IMR-90 (cell line): ENCODE results near the gene CPNE1. TPM values are rescaled to one million over a fixed set of nuclear protein-coding genes. Genes with fewer than 3 reads are reported as not detected.
A peak's percentile ranks its signal among the peaks of the same experiment; 100 is the strongest.

ENCODE experiments used
- ATAC-seq: fragments of 200-7000 bp; cut with Tn5 transposase; 2 replicates; pipeline ENCODE4 v1.9.1; 2020; ENCODE audit warnings: low read depth, mild to moderate bottlenecking, moderate library complexity
- BruUV-seq: library from RNA; stranded (reverse); fragments of 400-500 nt; replicated peaks from 2 replicates; lab custom pipeline; 2021; lab: Mats Ljungman, UMichigan
- CTCF ChIA-PET: fragments of 300-600 bp; formaldehyde crosslinking; extraction: SDS; loops from one replicate; lab custom pipeline; 2021; ENCODE audit warnings: antibody characterized with exemption; lab: Yijun Ruan, JAX
- POLR2A ChIA-PET: fragments of 300-600 bp; sonication (Branson Sonifier 250); formaldehyde crosslinking; loops from one replicate; lab custom pipeline; 2022; ENCODE audit warnings: antibody characterized with exemption; ENCODE audit not compliant: unreplicated experiment; lab: Charles Lee
- DNase-seq: peaks from one replicate; pipeline ENCODE4 v3.0.0; 2013
- H2AFZ ChIP-seq: replicated peaks from 2 replicates; pipeline ENCODE3; 2013; ENCODE audit warnings: low read length, mild to moderate bottlenecking; ENCODE audit not compliant: poor library complexity
- H2AK5ac ChIP-seq: 2 replicates; pipeline ENCODE4 v1.6.1; 2013; ENCODE audit warnings: low read depth, low read length, inconsistent platforms
- H2AK9ac ChIP-seq: replicated peaks from 2 replicates; pipeline ENCODE3; 2013; ENCODE audit warnings: mild to moderate bottlenecking, low read depth, low read length, moderate library complexity; ENCODE audit not compliant: poor library complexity
- H2BK120ac ChIP-seq: 2 replicates; pipeline ENCODE4 v1.6.1; 2013; ENCODE audit warnings: low read depth, low read length, inconsistent platforms
- H2BK15ac ChIP-seq: 3 replicates; pipeline ENCODE4 v1.6.1; 2013; ENCODE audit warnings: low read depth, low read length, inconsistent platforms
- H2BK20ac ChIP-seq: 2 replicates; pipeline ENCODE4 v1.6.1; 2013; ENCODE audit warnings: low read depth, mild to moderate bottlenecking, inconsistent platforms, low read length, moderate library complexity
- H2BK5ac ChIP-seq: 2 replicates; pipeline ENCODE4 v1.6.1; 2013; ENCODE audit warnings: mild to moderate bottlenecking, low read depth, low read length, inconsistent platforms; ENCODE audit not compliant: poor library complexity, severe bottlenecking
- H3K14ac ChIP-seq: replicated peaks from 2 replicates; pipeline ENCODE4 v1.6.1; 2013; ENCODE audit warnings: low read depth, low read length, inconsistent platforms
- H3K18ac ChIP-seq: 2 replicates; pipeline ENCODE4 v1.6.1; 2013; ENCODE audit warnings: low read depth, low read length, control low read depth
- H3K23ac ChIP-seq: 2 replicates; pipeline ENCODE4 v1.6.1; 2013; ENCODE audit warnings: low read depth, low read length, inconsistent platforms
- H3K27ac ChIP-seq: 2 replicates; pipeline ENCODE4 v1.5.1; 2013; ENCODE audit warnings: mild to moderate bottlenecking, control low read depth, low read length; ENCODE audit not compliant: insufficient read depth
- H3K27me3 ChIP-seq: 2 replicates; pipeline ENCODE4 v1.6.1; 2013; ENCODE audit warnings: low read length; ENCODE audit not compliant: control insufficient read depth, insufficient read depth
- H3K36me3 ChIP-seq: 2 replicates; pipeline ENCODE4 v1.6.1; 2013; ENCODE audit warnings: low read length, mixed read lengths; ENCODE audit not compliant: control insufficient read depth, insufficient read depth
- H3K4ac ChIP-seq: 2 replicates; pipeline ENCODE4 v1.6.1; 2013; ENCODE audit warnings: low read depth, low read length, inconsistent platforms
- H3K4me1 ChIP-seq: 2 replicates; pipeline ENCODE4 v1.6.1; 2013; ENCODE audit warnings: low read length, mixed read lengths; ENCODE audit not compliant: control insufficient read depth, insufficient read depth
- H3K4me2 ChIP-seq: 2 replicates; pipeline ENCODE4 v1.6.1; 2013; ENCODE audit warnings: low read depth, mild to moderate bottlenecking, control low read depth, low read length, moderate library complexity
- H3K4me3 ChIP-seq: 2 replicates; pipeline ENCODE4 v1.5.1; 2013; ENCODE audit warnings: low read depth, mild to moderate bottlenecking, control low read depth, low read length, moderate library complexity; ENCODE audit not compliant: insufficient read depth
- H3K56ac ChIP-seq: 2 replicates; pipeline ENCODE4 v1.6.1; 2013; ENCODE audit warnings: low read length, inconsistent platforms; ENCODE audit not compliant: insufficient read depth; ENCODE audit errors: extremely low read depth
- H3K79me1 ChIP-seq, 2 experiments: 2 replicates each; pipeline ENCODE4 v1.6.1; 2013; ENCODE audit warnings: low read length in 2 of 2, inconsistent platforms in 1 of 2, low read depth in 1 of 2
- H3K9ac ChIP-seq: 2 replicates; pipeline ENCODE4 v1.6.1; 2013; ENCODE audit warnings: low read depth, low read length, control low read depth
- H3K9me1 ChIP-seq: 2 replicates; pipeline ENCODE4 v1.6.1; 2013; ENCODE audit warnings: low read length, inconsistent platforms; ENCODE audit not compliant: insufficient read depth
- H3K9me3 ChIP-seq: 2 replicates; pipeline ENCODE4 v1.6.1; 2013; ENCODE audit warnings: low read length; ENCODE audit not compliant: control insufficient read depth, insufficient read depth
- H4K20me1 ChIP-seq: 2 replicates; pipeline ENCODE4 v1.6.1; 2013; ENCODE audit warnings: low read length, inconsistent platforms; ENCODE audit not compliant: insufficient read depth
- H4K5ac ChIP-seq: 2 replicates; pipeline ENCODE4 v1.6.1; 2013; ENCODE audit warnings: mild to moderate bottlenecking, low read depth, low read length, control low read depth
- H4K8ac ChIP-seq, 2 experiments: 2 replicates each; pipeline ENCODE4 v1.6.1; 2013; ENCODE audit warnings: low read depth in 2 of 2, low read length in 2 of 2, control low read depth in 1 of 2, inconsistent platforms in 1 of 2
- H4K91ac ChIP-seq: 2 replicates; pipeline ENCODE4 v1.6.1; 2013; ENCODE audit warnings: low read depth, low read length, inconsistent platforms; ENCODE audit not compliant: insufficient read depth
- BHLHE40 ChIP-seq: fragments of 150-350 bp; IDR thresholded peaks from 2 replicates; pipeline ENCODE4 v1.6.1; 2016; ENCODE audit warnings: mild to moderate bottlenecking, low read depth, low read length
- CEBPB ChIP-seq: IDR thresholded peaks from 2 replicates; pipeline ENCODE4 v1.6.1; 2012; ENCODE audit warnings: low read depth, low read length, improper control_type of control experiment
- CHD1 ChIP-seq: IDR thresholded peaks from 2 replicates; pipeline ENCODE4 v1.6.1; 2012; ENCODE audit warnings: low read depth, low read length, improper control_type of control experiment
- FOS ChIP-seq: fragments of 150-350 bp; IDR thresholded peaks from 2 replicates; pipeline ENCODE4 v1.6.1; 2016; ENCODE audit warnings: low read depth, low read length
- MAFK ChIP-seq: IDR thresholded peaks from 2 replicates; pipeline ENCODE4 v1.6.1; 2012; ENCODE audit warnings: low read depth, low read length, improper control_type of control experiment
- MAZ ChIP-seq: IDR thresholded peaks from 2 replicates; pipeline ENCODE4 v1.6.1; 2012; ENCODE audit warnings: low read depth, mild to moderate bottlenecking, low read length, improper control_type of control experiment, moderate library complexity, borderline replicate concordance
- MXI1 ChIP-seq: IDR thresholded peaks from 2 replicates; pipeline ENCODE4 v1.6.1; 2012; ENCODE audit warnings: low read depth, mild to moderate bottlenecking, low read length, moderate library complexity, borderline replicate concordance
- NFE2L2 ChIP-seq: fragments of 150-350 bp; IDR thresholded peaks from 2 replicates; pipeline ENCODE4 v1.6.1; 2016; ENCODE audit warnings: low read depth, mild to moderate bottlenecking, low read length
- POLR2A ChIP-seq: IDR thresholded peaks from 2 replicates; pipeline ENCODE4 v1.6.1; 2012; ENCODE audit warnings: mild to moderate bottlenecking, low read depth, low read length
- RAD21 ChIP-seq: IDR thresholded peaks from 2 replicates; pipeline ENCODE4 v1.6.1; 2012; ENCODE audit warnings: low read length, improper control_type of control experiment
- RCOR1 ChIP-seq: IDR thresholded peaks from 2 replicates; pipeline ENCODE4 v1.6.1; 2012; ENCODE audit warnings: mild to moderate bottlenecking, low read length, improper control_type of control experiment; ENCODE audit not compliant: insufficient replicate concordance
- RFX5 ChIP-seq: IDR thresholded peaks from 2 replicates; pipeline ENCODE4 v1.8.0; 2012; ENCODE audit warnings: low read depth, mild to moderate bottlenecking, low read length, moderate library complexity
- SMC3 ChIP-seq: fragments of 150-350 bp; IDR thresholded peaks from 2 replicates; pipeline ENCODE4 v1.6.1; 2016; ENCODE audit warnings: low read depth, mild to moderate bottlenecking, antibody characterized with exemption, low read length, moderate library complexity
- WGBS, 2 experiments: methylation state at CpG; one replicate each; pipeline versions ENCODE4 v1.1.5 to v1.1.7; 2013; ENCODE audit warnings: missing lambda C conversion rate in 2 of 2; ENCODE audit not compliant: insufficient read length in 1 of 2; ENCODE audit errors: extremely low coverage in 2 of 2; 5-methylcytosine and 5-hydroxymethylcytosine counted together
- dilution Hi-C: fragments of 300-500 bp; cut with HindIII; formaldehyde crosslinking; loops from one replicate; pipeline ENCODE4 v1.14.3; 2018; ENCODE audit warnings: low sequenced_read_pairs; ENCODE audit not compliant: unreplicated experiment
- in situ Hi-C: fragments of 300-500 bp; cut with MboI; formaldehyde crosslinking; loops from 3 replicates; pipeline ENCODE4 v1.14.3; 2019; ENCODE audit warnings: low sequenced_read_pairs, inconsistent platforms, mixed read lengths
- intact Hi-C: fragments of 100-400 bp; cut with micrococcal nuclease; formaldehyde crosslinking; loops from 2 replicates; pipeline ENCODE4 v1.10.0; 2022
- polyA plus RNA-seq, 3 experiments: library from polyadenylated mRNA; depleted of rRNA; stranded (reverse); fragments of >200 nt; gene quantifications; 2 replicates each; pipeline ENCODE4 v1.2.3, GENCODE V29; 2012; ENCODE audit warnings: low replicate concordance in 1 of 3
- total RNA-seq: library from RNA; depleted of rRNA; stranded (reverse); fragments of >200 nt; gene quantifications from 2 replicates; pipeline ENCODE4 v1.2.3, GENCODE V29; 2012
- TF ChIP-seq, protein P1 (sequence below): fragments of 150-350 bp; IDR thresholded peaks from 2 replicates; pipeline ENCODE4 v1.6.1; 2016; ENCODE audit warnings: low read depth, mild to moderate bottlenecking, low read length, moderate library complexity, borderline replicate concordance
- TF ChIP-seq, protein P2 (sequence below): fragments of 150-350 bp; IDR thresholded peaks from 2 replicates; pipeline ENCODE4 v1.6.1; 2017; ENCODE audit warnings: mild to moderate bottlenecking, antibody characterized with exemption, low read length, low read depth
- TF ChIP-seq, protein P3 (sequence below): conservative IDR thresholded peaks from 2 replicates; pipeline ENCODE4 v1.5.1; 2012; ENCODE audit warnings: mild to moderate bottlenecking, low read depth, low read length, improper control_type of control experiment

Gene CPNE1
- total and polyA plus RNA-seq, 2 of the 4 experiments (the other 2 are of a cell fraction): 163 to 165 TPM

DNA sequence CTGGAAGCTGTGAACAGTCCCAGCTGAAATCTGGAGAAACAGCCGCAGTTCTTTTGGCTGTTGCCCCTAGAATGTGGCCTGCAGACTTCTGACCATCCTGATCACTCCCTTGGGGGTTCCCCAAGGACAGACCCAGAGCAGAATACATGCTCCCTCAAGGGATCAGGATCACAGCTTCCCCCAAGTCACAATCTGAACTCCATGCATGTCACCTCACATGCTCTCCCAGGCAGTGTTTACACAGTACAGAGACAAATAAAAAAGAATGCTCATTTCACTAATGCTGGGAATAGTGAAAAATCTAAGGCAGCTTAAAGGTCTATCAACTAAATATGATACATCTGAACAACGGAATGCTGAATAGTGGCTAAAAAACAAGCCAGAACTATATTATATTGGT is 28.6 kb downstream of the CPNE1 start:
- dilution Hi-C loops: no loop called here
- H4K91ac ChIP-seq: no peak overlapping the region

More for the DNA sequence above, 28.6 kb downstream of the CPNE1 start:
- BruUV-seq: no TSS peak
- no peak overlapping the region for H4K8ac ChIP-seq
- WGBS, 2 experiments: 60% methylated on average over 1 of the region's 2 CpGs; no CpG with 5 or more reads in 1 of the 2 experiments
- DNase-seq (no peak), ATAC-seq (peak; percentile 24)
- H3K9me3 ChIP-seq: no peaks in the 10 kb centered on the region
- H2BK5ac ChIP-seq: no peak overlapping the region
- TF ChIP-seq POLR2A: no peak
- TF ChIP-seq CEBPB: no peak
- TF ChIP-seq, protein P1, sequence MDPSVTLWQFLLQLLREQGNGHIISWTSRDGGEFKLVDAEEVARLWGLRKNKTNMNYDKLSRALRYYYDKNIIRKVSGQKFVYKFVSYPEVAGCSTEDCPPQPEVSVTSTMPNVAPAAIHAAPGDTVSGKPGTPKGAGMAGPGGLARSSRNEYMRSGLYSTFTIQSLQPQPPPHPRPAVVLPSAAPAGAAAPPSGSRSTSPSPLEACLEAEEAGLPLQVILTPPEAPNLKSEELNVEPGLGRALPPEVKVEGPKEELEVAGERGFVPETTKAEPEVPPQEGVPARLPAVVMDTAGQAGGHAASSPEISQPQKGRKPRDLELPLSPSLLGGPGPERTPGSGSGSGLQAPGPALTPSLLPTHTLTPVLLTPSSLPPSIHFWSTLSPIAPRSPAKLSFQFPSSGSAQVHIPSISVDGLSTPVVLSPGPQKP: no peak
- TF ChIP-seq MXI1: no peak
- TF ChIP-seq CHD1: no peak
- TF ChIP-seq SMC3: no peak
- TF ChIP-seq, protein P2, sequence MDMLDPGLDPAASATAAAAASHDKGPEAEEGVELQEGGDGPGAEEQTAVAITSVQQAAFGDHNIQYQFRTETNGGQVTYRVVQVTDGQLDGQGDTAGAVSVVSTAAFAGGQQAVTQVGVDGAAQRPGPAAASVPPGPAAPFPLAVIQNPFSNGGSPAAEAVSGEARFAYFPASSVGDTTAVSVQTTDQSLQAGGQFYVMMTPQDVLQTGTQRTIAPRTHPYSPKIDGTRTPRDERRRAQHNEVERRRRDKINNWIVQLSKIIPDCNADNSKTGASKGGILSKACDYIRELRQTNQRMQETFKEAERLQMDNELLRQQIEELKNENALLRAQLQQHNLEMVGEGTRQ: no peak
- no peak for TF ChIP-seq MAZ
- TF ChIP-seq BHLHE40: no peak
- no peak for TF ChIP-seq MAFK
- no peak for TF ChIP-seq RFX5
- TF ChIP-seq FOS: no peak
- no peak for TF ChIP-seq NFE2L2
- TF ChIP-seq, protein P3, sequence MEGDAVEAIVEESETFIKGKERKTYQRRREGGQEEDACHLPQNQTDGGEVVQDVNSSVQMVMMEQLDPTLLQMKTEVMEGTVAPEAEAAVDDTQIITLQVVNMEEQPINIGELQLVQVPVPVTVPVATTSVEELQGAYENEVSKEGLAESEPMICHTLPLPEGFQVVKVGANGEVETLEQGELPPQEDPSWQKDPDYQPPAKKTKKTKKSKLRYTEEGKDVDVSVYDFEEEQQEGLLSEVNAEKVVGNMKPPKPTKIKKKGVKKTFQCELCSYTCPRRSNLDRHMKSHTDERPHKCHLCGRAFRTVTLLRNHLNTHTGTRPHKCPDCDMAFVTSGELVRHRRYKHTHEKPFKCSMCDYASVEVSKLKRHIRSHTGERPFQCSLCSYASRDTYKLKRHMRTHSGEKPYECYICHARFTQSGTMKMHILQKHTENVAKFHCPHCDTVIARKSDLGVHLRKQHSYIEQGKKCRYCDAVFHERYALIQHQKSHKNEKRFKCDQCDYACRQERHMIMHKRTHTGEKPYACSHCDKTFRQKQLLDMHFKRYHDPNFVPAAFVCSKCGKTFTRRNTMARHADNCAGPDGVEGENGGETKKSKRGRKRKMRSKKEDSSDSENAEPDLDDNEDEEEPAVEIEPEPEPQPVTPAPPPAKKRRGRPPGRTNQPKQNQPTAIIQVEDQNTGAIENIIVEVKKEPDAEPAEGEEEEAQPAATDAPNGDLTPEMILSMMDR: no peak
- TF ChIP-seq RAD21: no peak
- no peak for TF ChIP-seq RCOR1
- H2BK15ac ChIP-seq: no peak overlapping the region
- H2BK120ac ChIP-seq: no peak overlapping the region
- no peak overlapping the region for H3K4me2 ChIP-seq
- H3K27ac ChIP-seq: no peak overlapping the region
- no peak overlapping the region for H3K4me3 ChIP-seq
- H3K23ac ChIP-seq: no peak overlapping the region
- H2BK20ac ChIP-seq: no peak overlapping the region
- ChIA-PET CTCF (no interaction called here), POLR2A (no interaction called here)
- H4K5ac ChIP-seq: no peak overlapping the region
- H3K27me3 ChIP-seq: no peaks in the 10 kb centered on the region
- in situ Hi-C loops: no loop called here
- no peak overlapping the region for H3K9ac ChIP-seq
- no peak overlapping the region for H3K56ac ChIP-seq
- intact Hi-C loops: no loop called here
- peaks cover 50 to 91% of the 10 kb centered on the region in 2 experiments for H3K79me1 ChIP-seq
- no peak overlapping the region for H2AK5ac ChIP-seq
- no peak overlapping the region for H2AK9ac ChIP-seq
- H3K9me1 ChIP-seq: peaks cover 37% of the 10 kb centered on the region
- no peak overlapping the region for H2AFZ ChIP-seq
- H3K4ac ChIP-seq: no peak overlapping the region
- no peak overlapping the region for H3K18ac ChIP-seq
- H3K14ac ChIP-seq: no peak overlapping the region
- peaks cover 86% of the 10 kb centered on the region for H4K20me1 ChIP-seq
- peaks cover 12% of the 10 kb centered on the region for H3K36me3 ChIP-seq
- H3K4me1 ChIP-seq: peaks cover 11% of the 10 kb centered on the region
